SK-N-SH (cell line): ENCODE measurements around the gene NT5C. TPM values are rescaled to one million over a fixed set of nuclear protein-coding genes. Genes with fewer than 3 reads are reported as not detected.
"Not testable (repeated sequence)": the region's sequence is repeated elsewhere in the genome, so short reads cannot be mapped to it uniquely, and the experiment has no call there.

Source experiments
- CTCF ChIA-PET: fragments of 300-600, 350-600 bp; formaldehyde crosslinking; extraction: SDS; loops from one replicate; lab custom pipeline; 2021; lab: Yijun Ruan, JAX
- POLR2A ChIA-PET: fragments of 350-600 bp; sonication (Branson Sonifier 250); formaldehyde crosslinking; extraction: SDS; loops from one replicate; lab custom pipeline; 2020; ENCODE audit warnings: antibody characterized with exemption, inconsistent platforms; lab: Yijun Ruan, JAX
- DNase-seq: peaks from one replicate; pipeline ENCODE4 v3.0.0; 2012
- H2AFZ ChIP-seq: fragments of 200-600 bp; sonication (generic); 2 replicates; pipeline ENCODE4 v1.8.1; 2016; ENCODE audit warnings: antibody characterized with exemption, mild to moderate bottlenecking, low read depth
- H3F3A ChIP-seq: fragments of 200-600 bp; sonication (generic); replicated peaks from 2 replicates; pipeline ENCODE3; 2016; ENCODE audit warnings: antibody characterized with exemption, mild to moderate bottlenecking; ENCODE audit not compliant: insufficient read depth
- H3K27ac ChIP-seq, 2 experiments: fragments of 200-500 bp in 1 of 2; fragments of 200-600 bp in 1 of 2; sonication (Bioruptor generic) in 1 of 2; sonication (generic), shearing (Covaris generic) in 1 of 2; 2 replicates each; pipeline versions ENCODE4 v1.5.1 to v1.6.1; 2014 to 2016; ENCODE audit warnings: low read depth in 2 of 2, inconsistent platforms in 1 of 2, low read length in 1 of 2, mild to moderate bottlenecking in 1 of 2, mixed read lengths in 1 of 2
- H3K27me3 ChIP-seq: fragments of 200-600 bp; sonication (generic), shearing (Covaris generic); 2 replicates; pipeline ENCODE4 v1.6.1; 2016; ENCODE audit warnings: mixed run types; ENCODE audit not compliant: insufficient read depth
- H3K36me3 ChIP-seq, 2 experiments: fragments of 200-500 bp in 1 of 2; fragments of 200-600 bp in 1 of 2; sonication (Bioruptor generic) in 1 of 2; sonication (generic) in 1 of 2; replicated peaks in 1 of 2; 2 replicates each; pipeline versions ENCODE3 to v1.5.1; 2014 to 2016; ENCODE audit warnings: low read length in 1 of 2, mild to moderate bottlenecking in 1 of 2; ENCODE audit not compliant: insufficient read depth in 2 of 2, control insufficient read depth in 1 of 2
- H3K4me1 ChIP-seq, 2 experiments: fragments of 200-500 bp in 1 of 2; fragments of 200-600 bp in 1 of 2; sonication (Bioruptor generic) in 1 of 2; sonication (generic), shearing (Covaris generic) in 1 of 2; 2 replicates each; pipeline versions ENCODE4 v1.5.1 to v1.6.1; 2014 to 2016; ENCODE audit warnings: low read depth in 1 of 2, low read length in 1 of 2, mixed run types in 1 of 2; ENCODE audit not compliant: insufficient read depth in 2 of 2, control insufficient read depth in 1 of 2
- H3K4me2 ChIP-seq: fragments of 200-600 bp; sonication (generic), shearing (Covaris generic); 2 replicates; pipeline ENCODE4 v1.6.1; 2017; ENCODE audit warnings: mixed run types
- H3K4me3 ChIP-seq, 2 experiments: fragments of 200-500 bp in 1 of 2; fragments of 200-600 bp in 1 of 2; sonication (Bioruptor generic) in 1 of 2; sonication (generic), shearing (Covaris generic) in 1 of 2; 2 replicates each; pipeline versions ENCODE4 v1.5.1 to v1.8.1; 2014 to 2016; ENCODE audit warnings: low read depth in 2 of 2, inconsistent platforms in 1 of 2, low read length in 1 of 2, mild to moderate bottlenecking in 1 of 2, mixed read lengths in 1 of 2, moderate library complexity in 1 of 2
- H3K79me2 ChIP-seq: fragments of 200-600 bp; sonication (generic); 2 replicates; pipeline ENCODE4 v1.8.1; 2017; ENCODE audit warnings: mild to moderate bottlenecking; ENCODE audit not compliant: insufficient read depth
- H3K9ac ChIP-seq: fragments of 200-600 bp; sonication (generic); 2 replicates; pipeline ENCODE4 v1.6.1; 2017; ENCODE audit warnings: mixed run types
- H3K9me2 ChIP-seq: fragments of 200-600 bp; sonication (generic); 2 replicates; pipeline ENCODE4 v1.6.1; 2017; ENCODE audit warnings: mixed run types
- H3K9me3 ChIP-seq: fragments of 200-600 bp; sonication (generic); 2 replicates; pipeline ENCODE4 v1.6.1; 2017; ENCODE audit warnings: mixed run types, mild to moderate bottlenecking, moderate library complexity
- H4K20me1 ChIP-seq: fragments of 200-600 bp; sonication (generic); 2 replicates; pipeline ENCODE4 v1.6.1; 2017; ENCODE audit warnings: mild to moderate bottlenecking, mixed run types; ENCODE audit not compliant: insufficient read depth
- GABPA ChIP-seq: IDR thresholded peaks from 2 replicates; pipeline ENCODE4 v1.4.0; 2012; ENCODE audit warnings: low read depth, mild to moderate bottlenecking
- IRF3 ChIP-seq: fragments of 150-350 bp; IDR thresholded peaks from 2 replicates; pipeline ENCODE4 v1.6.1; 2016; ENCODE audit warnings: mild to moderate bottlenecking, low read depth, low read length
- JUND ChIP-seq: IDR thresholded peaks from 2 replicates; pipeline ENCODE4 v1.4.0; 2012
- POLR2AphosphoS5 ChIP-seq: IDR thresholded peaks from 2 replicates; pipeline ENCODE4 v1.6.1; 2012; ENCODE audit warnings: low read depth, low read length
- RFX5 ChIP-seq: IDR thresholded peaks from 2 replicates; pipeline ENCODE4 v1.6.1; 2012; ENCODE audit warnings: mild to moderate bottlenecking, improper control_type of control experiment, low read length
- YY1 ChIP-seq: IDR thresholded peaks from 2 replicates; pipeline ENCODE4 v1.4.0; 2012; ENCODE audit warnings: low read depth, mild to moderate bottlenecking
- ZBTB33 ChIP-seq: IDR thresholded peaks from 2 replicates; pipeline ENCODE4 v1.4.0; 2012; ENCODE audit warnings: low read depth, borderline replicate concordance
- WGBS: methylation state at CpG from one replicate; pipeline ENCODE4 v1.1.6; 2017; ENCODE audit warnings: low lambda C conversion rate; 5-methylcytosine and 5-hydroxymethylcytosine counted together
- polyA plus RNA-seq, 3 experiments: library from polyadenylated mRNA; depleted of rRNA; stranded (reverse); fragments of >200 nt; gene quantifications; 2 replicates each; pipeline ENCODE4 v1.2.3, GENCODE V29; 2012

Gene NT5C
- polyA plus RNA-seq, 1 of the 3 experiments (the other 2 are of a cell fraction): 111 TPM

- no peak for TF ChIP-seq IRF3
Observed at GRCh38 chr17:75135452-75135851, 3.9 kb upstream of the NT5C start (continued).

GRCh38 chr17:75133607-75134347, 2.2 kb upstream of the NT5C start:
- DNase-seq, H3K27ac ChIP-seq, H3K27me3 ChIP-seq, H3K4me3 ChIP-seq, H2AFZ ChIP-seq, H3K9me2 ChIP-seq, H3K9me3 ChIP-seq, H3K9ac ChIP-seq, H3K4me2 ChIP-seq: not testable (repeated sequence)
- 90% methylated on average over 14 of the region's 14 CpGs for WGBS
- peaks cover 38% of the 10 kb centered on the region; the same call in 1 of the 2 replicates for H3K79me2 ChIP-seq
- ChIA-PET POLR2A (interaction anchor here (0.6 to 1.1 kb wide), 3 partner anchors 9 to 475 kb away, joined by 3 to 4 read pairs (median 3); no protein-coding TSS in a partner anchor), CTCF (interaction anchor here (1.2 to 19.6 kb wide), 6 partner anchors 8 to 69 kb away, joined by 3 to 422 read pairs (median 4); partner anchors contain the start of gene ARMC7)
- peaks cover 57% of the 10 kb centered on the region for H3F3A ChIP-seq
- peaks cover 5 to 16% of the 10 kb centered on the region in 2 experiments; a peak in 2 of 4 replicates for H3K4me1 ChIP-seq
- H4K20me1 ChIP-seq: peaks cover 13% of the 10 kb centered on the region; the same call in 1 of the 2 replicates
- peak; percentile 34; the same call in 1 of the 2 replicates for TF ChIP-seq JUND
- TF ChIP-seq POLR2AphosphoS5: peak; percentile 18; the same call in 1 of the 2 replicates
- H3K36me3 ChIP-seq: peaks cover 31 to 40% of the 10 kb centered on the region in 2 experiments

GRCh38 chr17:75133001-75133400, 1.5 kb upstream of the NT5C start:
- TF ChIP-seq GABPA (no peak), YY1 (no peak), ZBTB33 (no peak), RFX5 (no peak), POLR2AphosphoS5 (0 out of 2 replicates have a peak, but pooled peaks have one; percentile 19)
- Histone ChIP-seq H3K9me3 (no peaks in the 10 kb centered on the region), H3K9ac (no peak overlapping the region), H3F3A (peaks cover 52% of the 10 kb centered on the region), H3K27me3 (no peaks in the 10 kb centered on the region), H3K4me1 (peaks cover 5 to 16% of the 10 kb centered on the region in 2 experiments; a peak in 2 of 4 replicates), H3K27ac (no peak overlapping the region), H3K79me2 (peaks cover 30% of the 10 kb centered on the region; the same call in 1 of the 2 replicates), H3K4me3 (no peak overlapping the region), H3K4me2 (no peak overlapping the region), H3K36me3 (peaks cover 31 to 33% of the 10 kb centered on the region in 2 experiments), H3K9me2 (no peaks in the 10 kb centered on the region), H4K20me1 (peaks cover 9% of the 10 kb centered on the region; the same call in 1 of the 2 replicates), H2AFZ (no peak overlapping the region)
- POLR2A ChIA-PET: interaction anchor here (0.9 to 2.5 kb wide), 4 partner anchors 9 to 29 kb away, joined by 3 to 12 read pairs (median 6); partner anchors contain the start of genes ARMC7 and JPT1
- CTCF ChIA-PET: interaction anchor here (1.2 to 19.6 kb wide), 8 partner anchors 9 to 172 kb away, joined by 4 to 422 read pairs (median 18); partner anchors contain the start of gene ARMC7
- 97% methylated on average over 3 of the region's 3 CpGs for WGBS
- no peak for DNase-seq

- not testable (repeated sequence) for H4K20me1 ChIP-seq, DNase-seq
- peaks cover 5 to 16% of the 10 kb centered on the region in 2 experiments; a peak in 2 of 4 replicates for H3K4me1 ChIP-seq
Observed at GRCh38 chr17:75132018-75133000, 767 bp upstream of the NT5C start.

More at GRCh38 chr17:75132018-75133000, 767 bp upstream of the NT5C start:
- ChIA-PET POLR2A (interaction anchor here (0.6 to 2.5 kb wide), 14 partner anchors 8 to 160 kb away, joined by 3 to 22 read pairs (median 8); partner anchors contain the start of genes ARMC7, HID1, JPT1 and NUP85), CTCF (interaction anchor here (0.6 to 19.6 kb wide), 34 partner anchors 8 to 267 kb away, joined by 3 to 422 read pairs (median 8); partner anchors contain the start of genes ARMC7, ATP5PD, JPT1 and KCTD2)
- Histone ChIP-seq H3K79me2 (peaks cover 25% of the 10 kb centered on the region; the same call in 1 of the 2 replicates), H2AFZ (peak overlapping the region; percentile 98), H3K4me2 (peak overlapping the region; percentile 96), H3F3A (peaks cover 53% of the 10 kb centered on the region), H3K36me3 (peaks cover 30 to 31% of the 10 kb centered on the region in 2 experiments), H3K4me3 (peak overlapping the region; percentile 64 to 88), H3K9ac (peak overlapping the region; percentile 90), H3K27ac (peak overlapping the region; percentile 78 to 90)
- not testable (repeated sequence) for H3K27me3 ChIP-seq, H3K9me2 ChIP-seq, H3K9me3 ChIP-seq
- WGBS: 89% methylated on average over 40 of the region's 40 CpGs
